ENCODE measurements around the gene SH2D4B. TPM values are rescaled to one million over a fixed set of nuclear protein-coding genes. Genes with fewer than 3 reads are reported as not detected.

The SH2D4B gene
- total and polyA plus RNA-seq, 8 donors = 0.03 to 0.18 TPM; not detected in 6

DNA sequence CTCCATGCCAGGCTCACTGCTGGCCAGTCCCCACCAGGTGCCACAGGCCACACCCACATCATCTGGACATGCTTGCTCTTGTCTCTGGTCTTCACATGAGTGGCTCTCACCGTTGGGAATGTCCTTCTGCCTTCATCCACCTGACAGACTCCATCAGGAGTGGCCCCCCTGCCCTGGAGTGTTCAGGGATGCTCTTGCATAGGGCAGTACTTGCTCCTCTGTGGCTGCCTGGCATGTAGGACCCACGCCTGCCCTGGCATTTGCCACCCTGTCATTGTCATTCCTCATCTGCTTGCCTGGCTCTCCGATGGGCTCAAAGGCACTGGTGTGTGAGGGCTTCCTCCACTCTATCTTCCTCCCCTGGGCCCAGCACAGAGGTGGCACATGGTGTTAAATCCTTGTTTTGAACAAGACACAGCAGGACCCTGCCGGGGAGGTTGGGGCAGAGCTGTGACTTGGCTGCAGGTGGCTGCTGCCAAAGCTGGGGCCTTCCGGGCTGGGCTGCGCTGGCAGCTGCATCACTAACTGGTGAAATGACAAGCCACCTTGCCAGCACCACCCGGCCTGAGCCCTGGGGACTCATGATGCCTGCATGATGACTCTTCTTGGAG, 1.8 kb downstream of the SH2D4B start:
- 70 to 87% (median 78%) methylated on average over 6 to 7 of the region's 7 CpGs for WGBS, 5 donors
- TF ChIP-seq, protein P1, sequence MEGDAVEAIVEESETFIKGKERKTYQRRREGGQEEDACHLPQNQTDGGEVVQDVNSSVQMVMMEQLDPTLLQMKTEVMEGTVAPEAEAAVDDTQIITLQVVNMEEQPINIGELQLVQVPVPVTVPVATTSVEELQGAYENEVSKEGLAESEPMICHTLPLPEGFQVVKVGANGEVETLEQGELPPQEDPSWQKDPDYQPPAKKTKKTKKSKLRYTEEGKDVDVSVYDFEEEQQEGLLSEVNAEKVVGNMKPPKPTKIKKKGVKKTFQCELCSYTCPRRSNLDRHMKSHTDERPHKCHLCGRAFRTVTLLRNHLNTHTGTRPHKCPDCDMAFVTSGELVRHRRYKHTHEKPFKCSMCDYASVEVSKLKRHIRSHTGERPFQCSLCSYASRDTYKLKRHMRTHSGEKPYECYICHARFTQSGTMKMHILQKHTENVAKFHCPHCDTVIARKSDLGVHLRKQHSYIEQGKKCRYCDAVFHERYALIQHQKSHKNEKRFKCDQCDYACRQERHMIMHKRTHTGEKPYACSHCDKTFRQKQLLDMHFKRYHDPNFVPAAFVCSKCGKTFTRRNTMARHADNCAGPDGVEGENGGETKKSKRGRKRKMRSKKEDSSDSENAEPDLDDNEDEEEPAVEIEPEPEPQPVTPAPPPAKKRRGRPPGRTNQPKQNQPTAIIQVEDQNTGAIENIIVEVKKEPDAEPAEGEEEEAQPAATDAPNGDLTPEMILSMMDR (IDR thresholded peaks at IDR 0.05) = no peak
- TF ChIP-seq POLR2AphosphoS5 (IDR thresholded peaks at IDR 0.05) = no peak
- no peak for TF ChIP-seq POLR2A (IDR thresholded peaks at IDR 0.05)
- TF ChIP-seq EP300 (IDR thresholded peaks at IDR 0.05) = no peak
- intact Hi-C loops (cut with DNase I; ENCODE audit: low total_unique reads) = no loop called here

DNA sequence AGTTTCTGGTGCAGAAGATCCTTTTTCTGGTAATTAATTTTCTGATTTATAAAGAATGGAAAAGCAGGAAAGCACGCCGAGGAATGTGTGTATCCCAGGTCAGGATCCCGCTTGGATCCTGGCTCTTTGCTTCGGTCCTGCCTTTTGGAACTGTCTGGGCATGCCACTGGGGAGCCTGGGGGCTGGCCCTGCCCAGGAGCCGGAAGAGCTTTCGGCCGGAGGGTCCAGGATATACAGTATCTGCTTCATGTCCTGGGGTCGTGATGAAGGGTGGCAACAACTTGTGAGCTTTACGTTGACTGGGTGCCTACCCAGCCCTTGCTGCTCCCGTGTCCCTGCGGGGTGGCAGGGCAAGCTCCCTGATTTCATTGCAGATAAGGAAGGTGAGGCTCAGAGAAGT, 2.4 kb downstream of the SH2D4B start:
- peaks cover 4 to 11% (median 7%) of the 10 kb centered on the region in 4 donors for H3K4me1 ChIP-seq
- intact Hi-C loops (cut with DNase I; ENCODE audit: low total_unique reads) = no loop called here
- H3K27ac ChIP-seq = no peak overlapping the region
- no peak overlapping the region for H3K4me3 ChIP-seq
- DNase-seq = no peak
- no peak for TF ChIP-seq EP300 (IDR thresholded peaks at IDR 0.05)
- TF ChIP-seq POLR2AphosphoS5 (IDR thresholded peaks at IDR 0.05) = no peak
- TF ChIP-seq, protein P1 (IDR thresholded peaks at IDR 0.05) = no peak
- no peak for TF ChIP-seq POLR2A (IDR thresholded peaks at IDR 0.05)
- H3K27me3 ChIP-seq = no peaks in the 10 kb centered on the region
- H3K36me3 ChIP-seq = no peaks in the 10 kb centered on the region
- 83 to 92% (median 83%) methylated on average over 11 of the region's 11 CpGs for WGBS, 5 donors
- no peaks in the 10 kb centered on the region for H3K9me3 ChIP-seq

More for the DNA sequence above, 1.8 kb downstream of the SH2D4B start:
- Histone ChIP-seq H3K4me3 (no peak overlapping the region), H3K27ac (no peak overlapping the region), H3K36me3 (no peaks in the 10 kb centered on the region), H3K27me3 (no peaks in the 10 kb centered on the region), H3K4me1 (peaks cover 4 to 11% (median 7%) of the 10 kb centered on the region in 4 donors), H3K9me3 (no peaks in the 10 kb centered on the region)
- no peak for DNase-seq

DNA sequence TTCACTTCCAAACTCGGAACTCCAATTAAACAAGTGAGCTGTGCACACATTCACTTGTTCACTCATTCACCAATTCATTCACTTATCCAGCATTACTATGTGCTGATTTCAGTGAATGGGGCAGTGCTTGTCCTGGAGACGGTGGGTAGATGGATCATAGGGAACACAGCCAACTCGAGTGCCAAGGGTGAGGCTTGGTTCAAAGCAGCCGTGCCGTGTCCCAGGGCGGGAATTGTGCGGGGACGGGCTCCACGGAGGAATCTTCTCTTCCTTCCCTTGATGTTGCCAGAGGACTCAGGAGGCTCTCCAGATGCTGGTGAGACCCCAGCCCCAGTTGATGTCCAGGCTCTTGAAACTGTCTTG, 2.9 kb downstream of the SH2D4B start:
- intact Hi-C loops (cut with DNase I; ENCODE audit: low total_unique reads) = no loop called here
- H3K27me3 ChIP-seq = no peaks in the 10 kb centered on the region
- DNase-seq = no peak
- WGBS, 5 donors = 50 to 77% (median 65%) methylated on average over 9 of the region's 9 CpGs
- H3K4me3 ChIP-seq = no peak overlapping the region
- no peaks in the 10 kb centered on the region for H3K36me3 ChIP-seq
- H3K27ac ChIP-seq = peak overlapping the region in 2 of 5 donors; percentile 28 to 54
- TF ChIP-seq POLR2AphosphoS5 (IDR thresholded peaks at IDR 0.05) (no peak), EP300 (IDR thresholded peaks at IDR 0.05) (no peak), POLR2A (IDR thresholded peaks at IDR 0.05) (no peak)
- TF ChIP-seq, protein P1 (IDR thresholded peaks at IDR 0.05) = no peak
- no peaks in the 10 kb centered on the region for H3K9me3 ChIP-seq
- peaks cover 3 to 9% (median 6%) of the 10 kb centered on the region in 4 donors for H3K4me1 ChIP-seq

DNA sequence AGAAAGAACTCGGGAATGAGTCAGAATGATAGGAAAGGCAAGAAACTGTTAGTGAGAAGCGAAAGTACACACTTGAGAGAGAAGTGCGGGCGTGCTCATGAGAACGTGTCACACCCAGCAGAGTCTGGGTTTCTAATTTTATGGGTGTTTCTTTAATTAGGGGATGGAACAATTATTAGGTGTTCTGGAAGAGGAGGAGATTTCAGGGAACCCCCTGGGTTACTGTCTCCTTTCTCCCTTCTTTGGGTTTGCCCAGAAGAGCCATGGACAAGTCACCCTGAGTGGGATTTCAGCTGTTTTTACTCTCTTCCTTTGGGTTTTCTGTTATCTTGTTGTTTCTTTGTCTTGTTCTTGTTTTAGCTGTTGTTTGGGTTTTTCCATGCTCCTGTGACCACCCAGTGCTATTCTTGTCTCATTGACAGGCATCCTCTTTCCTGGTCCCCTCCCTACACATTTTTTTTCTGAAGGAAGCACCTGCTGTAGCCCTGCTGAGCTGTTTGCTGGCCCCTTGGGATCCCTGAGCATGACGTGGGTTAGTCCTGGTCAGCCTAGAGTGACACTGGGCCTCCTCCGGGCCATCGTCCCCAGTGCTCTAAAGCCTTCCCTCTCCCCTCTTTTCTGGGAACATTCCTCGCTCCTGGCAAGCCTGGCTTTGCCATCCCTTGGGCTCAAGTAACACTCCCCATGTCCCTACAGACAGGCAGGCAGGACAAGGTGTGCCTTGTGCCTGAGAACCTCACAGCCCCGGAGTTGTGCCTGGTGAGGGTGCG, 3.5 kb downstream of the SH2D4B start:
- Histone ChIP-seq H3K4me3 (no peak overlapping the region), H3K27me3 (no peaks in the 10 kb centered on the region), H3K4me1 (peaks cover 0 to 4% (median 3%) of the 10 kb centered on the region in 4 donors), H3K36me3 (no peaks in the 10 kb centered on the region), H3K9me3 (no peaks in the 10 kb centered on the region), H3K27ac (peak overlapping the region in 2 of 5 donors; percentile 28 to 54)
- DNase-seq = peak in 1 of 2 donors; percentile 58
- intact Hi-C loops (cut with DNase I; ENCODE audit: low total_unique reads) = no loop called here
- 55 to 61% (median 57%) methylated on average over 11 of the region's 11 CpGs for WGBS, 5 donors
- TF ChIP-seq, protein P1 (IDR thresholded peaks at IDR 0.05) = no peak
- TF ChIP-seq EP300 (IDR thresholded peaks at IDR 0.05) (no peak), POLR2AphosphoS5 (IDR thresholded peaks at IDR 0.05) (no peak), POLR2A (IDR thresholded peaks at IDR 0.05) (no peak)
